ENCODE data around the gene HMCN1. TPM values are rescaled to one million over a fixed set of nuclear protein-coding genes. Genes with fewer than 3 reads are reported as not detected.

HMCN1 gene
- total RNA-seq, 1 experiment from 2014 or later, result 0.12 TPM

DNA sequence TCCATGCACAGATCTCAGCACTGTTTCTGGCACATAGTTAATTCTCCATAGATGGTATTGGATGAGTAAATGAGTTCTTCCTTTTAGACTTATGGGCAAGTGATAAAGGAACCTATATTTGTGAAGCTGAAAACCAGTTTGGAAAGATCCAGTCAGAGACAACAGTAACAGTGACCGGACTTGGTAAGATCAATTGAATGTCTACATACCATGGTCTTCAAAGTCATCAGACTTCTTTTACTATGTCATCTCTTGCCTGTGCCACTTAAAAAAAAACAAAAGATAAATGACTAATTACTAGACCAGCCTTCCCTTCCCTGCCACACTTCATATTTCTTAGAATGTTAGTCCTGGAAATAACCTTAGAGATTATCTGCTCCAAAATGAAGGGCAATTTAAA is 246.7 kb downstream of the HMCN1 start:
- Mint-ChIP-seq H3K4me1 (ENCODE audit: insufficient read depth, unreplicated experiment) (no peaks in the 10 kb centered on the region), H3K4me3 (ENCODE audit: unreplicated experiment) (no peak overlapping the region), H3K9me3 (ENCODE audit: unreplicated experiment) (no peaks in the 10 kb centered on the region), H3K27me3 (ENCODE audit: insufficient read depth, unreplicated experiment) (no peaks in the 10 kb centered on the region), H3K27ac (ENCODE audit: low read depth, unreplicated experiment) (no peak overlapping the region), H3K36me3 (ENCODE audit: insufficient read depth, unreplicated experiment) (no peaks in the 10 kb centered on the region)
- BruUV-seq (replicated peaks), result no TSS peak
- ChIA-PET POLR2A (interaction anchor here (0.7 kb wide), 1 partner anchor 20 kb away, joined by 4 read pairs; no protein-coding TSS in a partner anchor), CTCF (no interaction called here)
- no peak for DNase-seq (ENCODE audit: unreplicated experiment)
- TF ChIP-seq, protein P1, sequence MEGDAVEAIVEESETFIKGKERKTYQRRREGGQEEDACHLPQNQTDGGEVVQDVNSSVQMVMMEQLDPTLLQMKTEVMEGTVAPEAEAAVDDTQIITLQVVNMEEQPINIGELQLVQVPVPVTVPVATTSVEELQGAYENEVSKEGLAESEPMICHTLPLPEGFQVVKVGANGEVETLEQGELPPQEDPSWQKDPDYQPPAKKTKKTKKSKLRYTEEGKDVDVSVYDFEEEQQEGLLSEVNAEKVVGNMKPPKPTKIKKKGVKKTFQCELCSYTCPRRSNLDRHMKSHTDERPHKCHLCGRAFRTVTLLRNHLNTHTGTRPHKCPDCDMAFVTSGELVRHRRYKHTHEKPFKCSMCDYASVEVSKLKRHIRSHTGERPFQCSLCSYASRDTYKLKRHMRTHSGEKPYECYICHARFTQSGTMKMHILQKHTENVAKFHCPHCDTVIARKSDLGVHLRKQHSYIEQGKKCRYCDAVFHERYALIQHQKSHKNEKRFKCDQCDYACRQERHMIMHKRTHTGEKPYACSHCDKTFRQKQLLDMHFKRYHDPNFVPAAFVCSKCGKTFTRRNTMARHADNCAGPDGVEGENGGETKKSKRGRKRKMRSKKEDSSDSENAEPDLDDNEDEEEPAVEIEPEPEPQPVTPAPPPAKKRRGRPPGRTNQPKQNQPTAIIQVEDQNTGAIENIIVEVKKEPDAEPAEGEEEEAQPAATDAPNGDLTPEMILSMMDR (IDR thresholded peaks at IDR 0.05; ENCODE audit: unreplicated experiment), result no peak
- intact Hi-C loops (cut with micrococcal nuclease), result no loop called here

DNA sequence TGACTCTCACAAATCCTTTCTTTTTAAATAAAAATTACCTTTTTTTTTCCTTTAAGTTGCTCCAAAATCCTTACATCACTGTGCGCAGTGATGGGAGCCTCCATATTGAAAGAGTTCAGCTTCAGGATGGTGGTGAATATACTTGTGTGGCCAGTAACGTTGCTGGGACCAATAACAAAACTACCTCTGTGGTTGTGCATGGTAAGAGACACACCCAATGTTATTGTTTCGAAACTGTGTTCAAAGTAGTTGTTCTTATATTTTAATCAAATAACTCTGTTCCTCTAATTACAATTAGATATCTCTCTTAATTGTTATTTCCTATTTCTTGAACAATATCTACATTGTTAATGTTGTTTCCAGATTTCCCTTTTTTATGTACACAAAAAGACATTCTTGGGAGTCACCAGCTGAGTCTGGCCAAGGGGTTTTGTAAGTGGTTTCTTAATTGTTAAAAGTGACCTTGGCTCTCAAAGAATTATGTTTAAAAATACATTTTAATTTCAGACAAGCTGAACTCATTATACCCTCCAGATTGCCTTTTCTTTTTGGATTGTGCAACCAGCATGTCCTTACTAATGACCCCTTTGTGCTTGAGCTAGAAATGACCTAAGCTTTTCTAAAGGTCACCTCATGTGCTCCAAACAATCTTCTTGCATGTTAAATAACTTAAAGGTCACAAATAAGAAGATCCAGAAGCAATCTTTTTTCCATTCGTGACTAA is 250.1 kb downstream of the HMCN1 start:
- no TSS peak for BruUV-seq (replicated peaks)

DNA sequence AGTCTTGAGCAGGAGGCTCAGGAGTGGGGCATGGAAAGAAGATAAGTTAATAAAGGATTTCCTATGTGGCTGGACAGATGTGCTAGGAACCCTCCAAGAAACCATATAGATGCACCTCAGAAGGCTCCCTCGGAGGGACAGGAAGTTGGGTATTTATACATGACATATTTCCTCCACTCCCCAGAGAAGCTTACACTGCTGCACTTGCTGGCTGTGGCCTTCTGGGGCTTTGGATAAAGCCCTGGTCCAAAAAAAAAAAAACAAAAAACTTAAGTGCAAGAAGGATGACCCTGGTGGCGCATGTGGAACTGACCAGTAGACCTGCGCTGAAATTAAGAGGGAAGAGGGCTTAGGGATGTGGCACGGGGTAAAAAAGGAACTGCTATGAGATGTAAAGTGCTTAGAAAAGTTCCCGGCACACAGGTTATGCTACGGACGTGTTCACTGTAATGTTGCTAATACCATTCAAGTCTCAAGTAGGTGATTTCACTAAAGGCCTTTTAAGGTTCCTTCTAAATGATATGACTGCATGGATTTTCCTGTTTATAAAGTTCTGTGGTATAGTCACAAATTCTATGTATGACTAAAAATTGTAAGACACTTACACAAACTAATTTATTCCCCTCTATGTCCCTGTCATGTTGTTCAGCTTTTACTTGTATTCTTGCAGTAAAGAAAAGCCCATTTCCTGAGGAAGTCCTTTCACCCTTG is 253.6 kb downstream of the HMCN1 start:
- ChIA-PET CTCF (interaction anchor here (0.5 kb wide), 1 partner anchor 55 kb away, joined by 3 read pairs; no protein-coding TSS in a partner anchor), POLR2A (no interaction called here)
- intact Hi-C loops (cut with micrococcal nuclease), result no loop called here
- Mint-ChIP-seq H3K4me1 (ENCODE audit: insufficient read depth, unreplicated experiment) (no peaks in the 10 kb centered on the region), H3K27me3 (ENCODE audit: insufficient read depth, unreplicated experiment) (no peaks in the 10 kb centered on the region), H3K9me3 (ENCODE audit: unreplicated experiment) (no peaks in the 10 kb centered on the region), H3K27ac (ENCODE audit: low read depth, unreplicated experiment) (no peak overlapping the region), H3K36me3 (ENCODE audit: insufficient read depth, unreplicated experiment) (no peaks in the 10 kb centered on the region), H3K4me3 (ENCODE audit: unreplicated experiment) (no peak overlapping the region)
- no peak for DNase-seq (ENCODE audit: unreplicated experiment)
- TF ChIP-seq, protein P1 (IDR thresholded peaks at IDR 0.05; ENCODE audit: unreplicated experiment), result no peak
- no TSS peak for BruUV-seq (replicated peaks)

More for the DNA sequence above, 250.1 kb downstream of the HMCN1 start:
- POLR2A ChIA-PET, result no interaction called here
- CTCF ChIA-PET, result interaction anchor here (0.6 to 1.2 kb wide), 3 partner anchors 12 to 19 kb away, joined by 3 to 6 read pairs (median 3); no protein-coding TSS in a partner anchor
- H3K9me3 Mint-ChIP-seq (ENCODE audit: unreplicated experiment), result no peaks in the 10 kb centered on the region
- no peaks in the 10 kb centered on the region for H3K36me3 Mint-ChIP-seq (ENCODE audit: insufficient read depth, unreplicated experiment)
- DNase-seq (ENCODE audit: unreplicated experiment), result no peak
- TF ChIP-seq, protein P1 (IDR thresholded peaks at IDR 0.05; ENCODE audit: unreplicated experiment), result no peak
- intact Hi-C loops (cut with micrococcal nuclease), result no loop called here
- H3K27ac Mint-ChIP-seq (ENCODE audit: low read depth, unreplicated experiment), result no peak overlapping the region
- no peak overlapping the region for H3K4me3 Mint-ChIP-seq (ENCODE audit: unreplicated experiment)
- H3K4me1 Mint-ChIP-seq (ENCODE audit: insufficient read depth, unreplicated experiment), result no peaks in the 10 kb centered on the region
- no peaks in the 10 kb centered on the region for H3K27me3 Mint-ChIP-seq (ENCODE audit: insufficient read depth, unreplicated experiment)

DNA sequence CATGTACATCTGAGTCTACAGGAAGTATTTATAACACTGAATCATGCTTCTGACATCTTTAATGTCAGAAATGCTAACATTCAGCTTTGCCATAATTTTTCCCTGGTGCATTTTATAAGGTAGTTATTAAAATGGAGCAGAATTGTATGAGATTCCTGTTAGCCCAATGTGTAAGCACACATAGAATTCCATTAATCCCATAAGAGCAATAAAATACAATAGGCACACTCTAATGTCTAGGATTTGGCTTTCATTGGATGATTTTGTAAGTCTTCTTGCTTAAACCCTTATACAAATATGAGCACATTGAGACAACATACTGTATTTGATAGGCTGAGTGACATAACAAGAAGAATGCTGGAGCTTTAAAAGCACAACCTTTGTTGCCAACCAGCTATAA is 256.4 kb downstream of the HMCN1 start:
- Mint-ChIP-seq H3K27me3 (ENCODE audit: insufficient read depth, unreplicated experiment) (no peaks in the 10 kb centered on the region), H3K4me1 (ENCODE audit: insufficient read depth, unreplicated experiment) (no peaks in the 10 kb centered on the region), H3K27ac (ENCODE audit: low read depth, unreplicated experiment) (no peak overlapping the region), H3K9me3 (ENCODE audit: unreplicated experiment) (no peaks in the 10 kb centered on the region), H3K36me3 (ENCODE audit: insufficient read depth, unreplicated experiment) (no peaks in the 10 kb centered on the region), H3K4me3 (ENCODE audit: unreplicated experiment) (no peak overlapping the region)
- POLR2A ChIA-PET, result interaction anchor here (0.5 to 1.1 kb wide), 5 partner anchors 9 to 174 kb away, joined by 3 to 5 read pairs (median 3); no protein-coding TSS in a partner anchor
- CTCF ChIA-PET, result no interaction called here
- intact Hi-C loops (cut with micrococcal nuclease), result loop anchor here (10.0 kb wide), 1 partner anchor 176 kb away; no protein-coding TSS in a partner anchor
- no peak for DNase-seq (ENCODE audit: unreplicated experiment)
- no TSS peak for BruUV-seq (replicated peaks)
- TF ChIP-seq, protein P1 (IDR thresholded peaks at IDR 0.05; ENCODE audit: unreplicated experiment), result no peak
